ENCODE data around the gene WDR64. TPM values are rescaled to one million over a fixed set of nuclear protein-coding genes. Genes with fewer than 3 reads are reported as not detected.

Gene WDR64
- total and polyA plus RNA-seq, 2 experiments from 2014 or later = not detected

DNA sequence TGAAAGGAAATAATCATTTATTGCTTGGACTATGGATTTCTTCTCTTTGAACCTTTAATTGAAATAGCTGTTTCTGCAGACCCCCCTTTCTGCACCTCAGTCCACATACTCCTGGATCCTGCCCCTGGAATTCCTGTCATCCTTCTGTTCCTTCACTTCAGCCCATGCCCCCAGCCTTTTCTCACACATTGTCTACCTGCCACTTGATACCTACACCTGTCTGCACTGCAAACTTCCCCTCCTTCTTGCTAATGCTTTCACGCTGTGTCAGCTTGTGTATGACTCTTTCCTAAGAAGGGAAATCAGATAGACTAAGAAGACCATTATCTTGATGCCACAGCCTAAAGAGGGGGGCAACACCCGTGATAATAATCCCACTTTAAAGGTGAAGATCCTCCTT is 115.7 kb downstream of the WDR64 start (continued):
- TF ChIP-seq, protein P1, sequence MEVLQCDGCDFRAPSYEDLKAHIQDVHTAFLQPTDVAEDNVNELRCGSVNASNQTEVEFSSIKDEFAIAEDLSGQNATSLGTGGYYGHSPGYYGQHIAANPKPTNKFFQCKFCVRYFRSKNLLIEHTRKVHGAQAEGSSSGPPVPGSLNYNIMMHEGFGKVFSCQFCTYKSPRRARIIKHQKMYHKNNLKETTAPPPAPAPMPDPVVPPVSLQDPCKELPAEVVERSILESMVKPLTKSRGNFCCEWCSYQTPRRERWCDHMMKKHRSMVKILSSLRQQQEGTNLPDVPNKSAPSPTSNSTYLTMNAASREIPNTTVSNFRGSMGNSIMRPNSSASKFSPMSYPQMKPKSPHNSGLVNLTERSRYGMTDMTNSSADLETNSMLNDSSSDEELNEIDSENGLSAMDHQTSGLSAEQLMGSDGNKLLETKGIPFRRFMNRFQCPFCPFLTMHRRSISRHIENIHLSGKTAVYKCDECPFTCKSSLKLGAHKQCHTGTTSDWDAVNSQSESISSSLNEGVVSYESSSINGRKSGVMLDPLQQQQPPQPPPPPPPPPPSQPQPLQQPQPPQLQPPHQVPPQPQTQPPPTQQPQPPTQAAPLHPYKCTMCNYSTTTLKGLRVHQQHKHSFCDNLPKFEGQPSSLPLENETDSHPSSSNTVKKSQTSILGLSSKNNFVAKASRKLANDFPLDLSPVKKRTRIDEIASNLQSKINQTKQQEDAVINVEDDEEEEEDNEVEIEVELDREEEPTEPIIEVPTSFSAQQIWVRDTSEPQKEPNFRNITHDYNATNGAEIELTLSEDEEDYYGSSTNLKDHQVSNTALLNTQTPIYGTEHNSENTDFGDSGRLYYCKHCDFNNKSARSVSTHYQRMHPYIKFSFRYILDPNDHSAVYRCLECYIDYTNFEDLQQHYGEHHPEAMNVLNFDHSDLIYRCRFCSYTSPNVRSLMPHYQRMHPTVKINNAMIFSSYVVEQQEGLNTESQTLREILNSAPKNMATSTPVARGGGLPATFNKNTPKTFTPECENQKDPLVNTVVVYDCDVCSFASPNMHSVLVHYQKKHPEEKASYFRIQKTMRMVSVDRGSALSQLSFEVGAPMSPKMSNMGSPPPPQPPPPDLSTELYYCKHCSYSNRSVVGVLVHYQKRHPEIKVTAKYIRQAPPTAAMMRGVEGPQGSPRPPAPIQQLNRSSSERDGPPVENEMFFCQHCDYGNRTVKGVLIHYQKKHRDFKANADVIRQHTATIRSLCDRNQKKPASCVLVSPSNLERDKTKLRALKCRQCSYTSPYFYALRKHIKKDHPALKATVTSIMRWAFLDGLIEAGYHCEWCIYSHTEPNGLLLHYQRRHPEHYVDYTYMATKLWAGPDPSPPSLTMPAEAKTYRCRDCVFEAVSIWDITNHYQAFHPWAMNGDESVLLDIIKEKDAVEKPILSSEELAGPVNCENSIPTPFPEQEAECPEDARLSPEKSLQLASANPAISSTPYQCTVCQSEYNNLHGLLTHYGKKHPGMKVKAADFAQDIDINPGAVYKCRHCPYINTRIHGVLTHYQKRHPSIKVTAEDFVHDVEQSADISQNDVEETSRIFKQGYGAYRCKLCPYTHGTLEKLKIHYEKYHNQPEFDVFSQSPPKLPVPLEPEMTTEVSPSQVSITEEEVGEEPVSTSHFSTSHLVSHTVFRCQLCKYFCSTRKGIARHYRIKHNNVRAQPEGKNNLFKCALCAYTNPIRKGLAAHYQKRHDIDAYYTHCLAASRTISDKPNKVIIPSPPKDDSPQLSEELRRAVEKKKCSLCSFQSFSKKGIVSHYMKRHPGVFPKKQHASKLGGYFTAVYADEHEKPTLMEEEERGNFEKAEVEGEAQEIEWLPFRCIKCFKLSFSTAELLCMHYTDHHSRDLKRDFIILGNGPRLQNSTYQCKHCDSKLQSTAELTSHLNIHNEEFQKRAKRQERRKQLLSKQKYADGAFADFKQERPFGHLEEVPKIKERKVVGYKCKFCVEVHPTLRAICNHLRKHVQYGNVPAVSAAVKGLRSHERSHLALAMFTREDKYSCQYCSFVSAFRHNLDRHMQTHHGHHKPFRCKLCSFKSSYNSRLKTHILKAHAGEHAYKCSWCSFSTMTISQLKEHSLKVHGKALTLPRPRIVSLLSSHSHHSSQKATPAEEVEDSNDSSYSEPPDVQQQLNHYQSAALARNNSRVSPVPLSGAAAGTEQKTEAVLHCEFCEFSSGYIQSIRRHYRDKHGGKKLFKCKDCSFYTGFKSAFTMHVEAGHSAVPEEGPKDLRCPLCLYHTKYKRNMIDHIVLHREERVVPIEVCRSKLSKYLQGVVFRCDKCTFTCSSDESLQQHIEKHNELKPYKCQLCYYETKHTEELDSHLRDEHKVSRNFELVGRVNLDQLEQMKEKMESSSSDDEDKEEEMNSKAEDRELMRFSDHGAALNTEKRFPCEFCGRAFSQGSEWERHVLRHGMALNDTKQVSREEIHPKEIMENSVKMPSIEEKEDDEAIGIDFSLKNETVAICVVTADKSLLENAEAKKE (CRISPR knock-in tag; IDR thresholded peaks at IDR 0.05) = no peak
- no peak for TF ChIP-seq ZNF331 (CRISPR knock-in tag; IDR thresholded peaks at IDR 0.05; ENCODE audit: low read depth)
- TF ChIP-seq, protein P2, sequence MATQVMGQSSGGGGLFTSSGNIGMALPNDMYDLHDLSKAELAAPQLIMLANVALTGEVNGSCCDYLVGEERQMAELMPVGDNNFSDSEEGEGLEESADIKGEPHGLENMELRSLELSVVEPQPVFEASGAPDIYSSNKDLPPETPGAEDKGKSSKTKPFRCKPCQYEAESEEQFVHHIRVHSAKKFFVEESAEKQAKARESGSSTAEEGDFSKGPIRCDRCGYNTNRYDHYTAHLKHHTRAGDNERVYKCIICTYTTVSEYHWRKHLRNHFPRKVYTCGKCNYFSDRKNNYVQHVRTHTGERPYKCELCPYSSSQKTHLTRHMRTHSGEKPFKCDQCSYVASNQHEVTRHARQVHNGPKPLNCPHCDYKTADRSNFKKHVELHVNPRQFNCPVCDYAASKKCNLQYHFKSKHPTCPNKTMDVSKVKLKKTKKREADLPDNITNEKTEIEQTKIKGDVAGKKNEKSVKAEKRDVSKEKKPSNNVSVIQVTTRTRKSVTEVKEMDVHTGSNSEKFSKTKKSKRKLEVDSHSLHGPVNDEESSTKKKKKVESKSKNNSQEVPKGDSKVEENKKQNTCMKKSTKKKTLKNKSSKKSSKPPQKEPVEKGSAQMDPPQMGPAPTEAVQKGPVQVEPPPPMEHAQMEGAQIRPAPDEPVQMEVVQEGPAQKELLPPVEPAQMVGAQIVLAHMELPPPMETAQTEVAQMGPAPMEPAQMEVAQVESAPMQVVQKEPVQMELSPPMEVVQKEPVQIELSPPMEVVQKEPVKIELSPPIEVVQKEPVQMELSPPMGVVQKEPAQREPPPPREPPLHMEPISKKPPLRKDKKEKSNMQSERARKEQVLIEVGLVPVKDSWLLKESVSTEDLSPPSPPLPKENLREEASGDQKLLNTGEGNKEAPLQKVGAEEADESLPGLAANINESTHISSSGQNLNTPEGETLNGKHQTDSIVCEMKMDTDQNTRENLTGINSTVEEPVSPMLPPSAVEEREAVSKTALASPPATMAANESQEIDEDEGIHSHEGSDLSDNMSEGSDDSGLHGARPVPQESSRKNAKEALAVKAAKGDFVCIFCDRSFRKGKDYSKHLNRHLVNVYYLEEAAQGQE (IDR thresholded peaks at IDR 0.05; ENCODE audit: unreplicated experiment) = no peak
- no peak for TF ChIP-seq POLR2AphosphoS5 (IDR thresholded peaks at IDR 0.05; ENCODE audit: low read depth)
- TF ChIP-seq EZH2phosphoT487 (IDR thresholded peaks at IDR 0.05; ENCODE audit: unreplicated experiment) = no peak
- no peak for TF ChIP-seq CREB1 (CRISPR knock-in tag; IDR thresholded peaks at IDR 0.05; ENCODE audit: low read depth)
- no peak for TF ChIP-seq ZNF114 (CRISPR knock-in tag; IDR thresholded peaks at IDR 0.05)
